Measurements from ENCODE around the gene ACSBG1. TPM values are rescaled to one million over a fixed set of nuclear protein-coding genes. Genes with fewer than 3 reads are reported as not detected.

The ACSBG1 gene
- total RNA-seq, 4 donors from 2014 or later = 1.5 TPM; not detected in 3

- H3K36me3 ChIP-seq = no peaks in the 10 kb centered on the region
- H3K27me3 ChIP-seq = no peaks in the 10 kb centered on the region
- WGBS, 2 donors (ENCODE audit: low coverage in 1 of 2) = 89 to 100% methylated on average over 1 to 10 of the region's 10 CpGs
- intact Hi-C loops (cut with DNase I; ENCODE audit: low total_unique reads) (no loop called here), in situ Hi-C loops (cut with MboI; ENCODE audit: low pct_ligation_motif_present in 1 of 4, low pct_unique_long_range_greater_than_20kb in 1 of 4, low sequenced_read_pairs in 3 of 4) (no loop called here)
- no peaks in the 10 kb centered on the region for H3K9me3 ChIP-seq
- no peak overlapping the region for H3K27ac ChIP-seq
- no peak for TF ChIP-seq EP300 (IDR thresholded peaks at IDR 0.05; ENCODE audit: low read depth)
- no peak for TF ChIP-seq CTCF (IDR thresholded peaks at IDR 0.05)
- no peak for TF ChIP-seq POLR2AphosphoS5 (IDR thresholded peaks at IDR 0.05)
- TF ChIP-seq POLR2A (IDR thresholded peaks at IDR 0.05) = no peak
- H3K4me3 ChIP-seq = no peak overlapping the region
- DNase-seq = no peak
- no peaks in the 10 kb centered on the region for H3K4me1 ChIP-seq
These were observed 32.8 kb downstream of the ACSBG1 start for GRCh38 chr15:78201281-78202190.

- Histone ChIP-seq H3K4me1 (no peaks in the 10 kb centered on the region), H3K9me3 (no peaks in the 10 kb centered on the region), H3K27me3 (no peaks in the 10 kb centered on the region), H3K27ac (no peak overlapping the region), H3K36me3 (no peaks in the 10 kb centered on the region), H3K4me3 (no peak overlapping the region)
- TF ChIP-seq CTCF (IDR thresholded peaks at IDR 0.05) = no peak
- TF ChIP-seq POLR2AphosphoS5 (IDR thresholded peaks at IDR 0.05) = no peak
- no peak for TF ChIP-seq EP300 (IDR thresholded peaks at IDR 0.05; ENCODE audit: low read depth)
- no peak for TF ChIP-seq POLR2A (IDR thresholded peaks at IDR 0.05)
- intact Hi-C loops (cut with DNase I; ENCODE audit: low total_unique reads) (no loop called here), in situ Hi-C loops (cut with MboI; ENCODE audit: low pct_ligation_motif_present in 1 of 4, low pct_unique_long_range_greater_than_20kb in 1 of 4, low sequenced_read_pairs in 3 of 4) (no loop called here)
- DNase-seq = no peak
- WGBS, 2 donors (ENCODE audit: low coverage in 1 of 2) = 93% methylated on average over 10 of the region's 10 CpGs; no CpG with 5 or more reads in 1 of the 2 donors
These were observed 34.0 kb downstream of the ACSBG1 start for GRCh38 chr15:78200276-78200930.

GRCh38 chr15:78197632-78198031 is 36.7 kb downstream of the ACSBG1 start:
- Histone ChIP-seq H3K4me1 (no peaks in the 10 kb centered on the region), H3K9me3 (no peaks in the 10 kb centered on the region), H3K27ac (no peak overlapping the region), H3K4me3 (no peak overlapping the region), H3K27me3 (no peaks in the 10 kb centered on the region), H3K36me3 (no peaks in the 10 kb centered on the region)
- in situ Hi-C loops (cut with MboI; ENCODE audit: low pct_ligation_motif_present in 1 of 4, low pct_unique_long_range_greater_than_20kb in 1 of 4, low sequenced_read_pairs in 3 of 4) = loop anchor here in 3 of 4 donors (5.0 to 10.0 kb wide), 2 partner anchors 83 to 85 kb away; no protein-coding TSS in a partner anchor
- 56 to 79% methylated on average over 7 of the region's 7 CpGs for WGBS, 2 donors (ENCODE audit: low coverage in 1 of 2)
- TF ChIP-seq EP300 (IDR thresholded peaks at IDR 0.05; ENCODE audit: low read depth) (no peak), POLR2AphosphoS5 (IDR thresholded peaks at IDR 0.05) (no peak), POLR2A (IDR thresholded peaks at IDR 0.05) (no peak), CTCF (IDR thresholded peaks at IDR 0.05) (no peak)
- intact Hi-C loops (cut with DNase I; ENCODE audit: low total_unique reads) = no loop called here
- no peak for DNase-seq

- no peak overlapping the region for H3K4me3 ChIP-seq
- peak; percentile 59 for DNase-seq
- in situ Hi-C loops (cut with MboI; ENCODE audit: low pct_ligation_motif_present in 1 of 4, low pct_unique_long_range_greater_than_20kb in 1 of 4, low sequenced_read_pairs in 3 of 4) = loop anchor here in 3 of 4 donors (5.0 to 10.0 kb wide), 2 partner anchors 81 to 83 kb away; no protein-coding TSS in a partner anchor
- no peaks in the 10 kb centered on the region for H3K4me1 ChIP-seq
- TF ChIP-seq POLR2A (IDR thresholded peaks at IDR 0.05) (no peak), CTCF (IDR thresholded peaks at IDR 0.05) (peak; percentile 68 to 86 (median 72)), POLR2AphosphoS5 (IDR thresholded peaks at IDR 0.05) (no peak), EP300 (IDR thresholded peaks at IDR 0.05; ENCODE audit: low read depth) (no peak)
- H3K9me3 ChIP-seq = no peaks in the 10 kb centered on the region
- intact Hi-C loops (cut with DNase I; ENCODE audit: low total_unique reads) = no loop called here
- WGBS, 2 donors (ENCODE audit: low coverage in 1 of 2) = 27% methylated on average over 7 of the region's 7 CpGs; no CpG with 5 or more reads in 1 of the 2 donors
- no peaks in the 10 kb centered on the region for H3K27me3 ChIP-seq
- no peaks in the 10 kb centered on the region for H3K36me3 ChIP-seq
- no peak overlapping the region for H3K27ac ChIP-seq
These were observed 38.6 kb downstream of the ACSBG1 start for GRCh38 chr15:78195735-78196201.

Measured in transverse colon (tissue), 4 donors.